Activated CD4-positive, alpha-beta memory T cell treated with anti-CD3 and anti-CD28 coated beads for 36 hours (primary cell): Measurements from ENCODE around the gene PTPN12. TPM values are rescaled to one million over a fixed set of nuclear protein-coding genes. Genes with fewer than 3 reads are reported as not detected.
"Not testable (repeated sequence)": the region's sequence is repeated elsewhere in the genome, so short reads cannot be mapped to it uniquely, and the experiment has no call there.

Experiments used
- CTCF ChIA-PET: fragments of 350-600 bp; sonication (Branson Sonifier 250); formaldehyde crosslinking; loops from one replicate; lab custom pipeline; 2021; ENCODE audit warnings: antibody characterized with exemption, inconsistent platforms; lab: Charles Lee
- POLR2A ChIA-PET: fragments of 350-600 bp; sonication (Branson Sonifier 250); formaldehyde crosslinking; loops from one replicate; lab custom pipeline; 2021; ENCODE audit warnings: antibody characterized with exemption; lab: Charles Lee
- DNase-seq: peaks from one replicate; pipeline ENCODE4 v3.0.0-alpha.2; 2020
- H3K27ac Mint-ChIP-seq: one replicate; pipeline ENCODE4 v1.8.0; 2021; ENCODE audit warnings: mixed read lengths
- H3K27me3 Mint-ChIP-seq: one replicate; pipeline ENCODE4 v1.8.0; 2021; ENCODE audit warnings: mixed read lengths
- H3K36me3 Mint-ChIP-seq: one replicate; pipeline ENCODE4 v1.8.0; 2021; ENCODE audit warnings: mixed read lengths
- H3K4me1 Mint-ChIP-seq: one replicate; pipeline ENCODE4 v1.8.0; 2021; ENCODE audit warnings: low read depth, mixed read lengths
- H3K4me3 Mint-ChIP-seq: one replicate; pipeline ENCODE4 v1.8.0; 2021; ENCODE audit warnings: mild to moderate bottlenecking, mixed read lengths
- H3K9me3 Mint-ChIP-seq: one replicate; pipeline ENCODE4 v1.8.0; 2021; ENCODE audit warnings: mixed read lengths
- intact Hi-C: fragments of 100-400 bp; cut with micrococcal nuclease; formaldehyde crosslinking; loops from one replicate; pipeline ENCODE4 v1.15.1; 2023
- total RNA-seq, 2 experiments: library from RNA; stranded (reverse); gene quantifications; one replicate each; pipeline ENCODE4 v1.2.3, GENCODE V29; 2021

PTPN12 gene
- total RNA-seq, 2 experiments from 2014 or later = 9.6 to 12.1 TPM

DNA sequence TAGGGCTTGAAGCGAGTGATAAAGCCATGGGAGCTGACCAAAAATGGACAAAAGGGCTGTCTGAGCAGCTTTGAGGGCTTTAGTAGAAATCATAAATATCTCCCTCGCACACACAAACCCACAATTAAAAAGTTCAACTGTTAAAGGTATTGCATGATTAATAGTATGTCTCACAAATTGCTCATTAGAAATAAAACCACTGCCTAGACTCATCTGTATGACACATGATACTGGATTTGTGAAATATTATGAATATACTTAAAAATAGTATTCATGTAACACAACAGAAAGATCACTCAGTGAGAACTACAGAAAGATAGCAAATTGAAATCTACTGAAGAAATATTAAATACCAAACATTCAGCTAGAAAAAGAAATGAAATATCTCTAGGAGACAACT lies 11.9 kb upstream of the PTPN12 start:
- Mint-ChIP-seq H3K9me3 (no peaks in the 10 kb centered on the region), H3K27ac (no peak overlapping the region), H3K27me3 (no peaks in the 10 kb centered on the region), H3K4me1 (peaks cover 2% of the 10 kb centered on the region), H3K36me3 (no peaks in the 10 kb centered on the region), H3K4me3 (no peak overlapping the region)
- intact Hi-C loops = no loop called here
- POLR2A ChIA-PET = no interaction called here
- CTCF ChIA-PET = no interaction called here
- DNase-seq = no peak

DNA sequence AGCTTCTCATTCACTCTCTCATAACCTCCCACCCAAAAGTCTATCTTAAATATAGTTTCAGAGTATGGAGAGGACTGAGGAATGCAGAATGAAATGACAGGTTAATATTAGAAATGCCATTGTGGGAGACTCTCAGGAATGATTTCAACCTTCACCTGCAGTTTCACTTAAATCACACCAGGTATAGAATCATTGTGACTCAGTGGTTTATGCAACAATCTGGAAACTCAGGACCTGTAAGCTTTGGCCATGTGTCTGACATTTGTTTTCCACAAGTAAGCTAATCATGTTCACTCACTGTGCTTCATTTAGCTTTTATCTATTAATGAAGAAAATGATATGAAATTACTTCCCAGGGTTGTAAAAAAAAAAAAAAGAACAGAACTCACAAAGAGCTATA lies 8.7 kb upstream of the PTPN12 start:
- no peaks in the 10 kb centered on the region for H3K36me3 Mint-ChIP-seq
- no peaks in the 10 kb centered on the region for H3K9me3 Mint-ChIP-seq
- CTCF ChIA-PET = no interaction called here
- DNase-seq = no peak
- no peak overlapping the region for H3K27ac Mint-ChIP-seq
- H3K27me3 Mint-ChIP-seq = no peaks in the 10 kb centered on the region
- no peak overlapping the region for H3K4me3 Mint-ChIP-seq
- intact Hi-C loops = no loop called here
- POLR2A ChIA-PET = no interaction called here
- peaks cover 2% of the 10 kb centered on the region for H3K4me1 Mint-ChIP-seq

- CTCF ChIA-PET = interaction anchor here (0.6 kb wide), 1 partner anchor 158 kb away, joined by 3 read pairs; no protein-coding TSS in a partner anchor
- Mint-ChIP-seq H3K27me3 (no peaks in the 10 kb centered on the region), H3K4me3 (no peak overlapping the region), H3K4me1 (peaks cover 2% of the 10 kb centered on the region), H3K9me3 (no peaks in the 10 kb centered on the region), H3K36me3 (no peaks in the 10 kb centered on the region), H3K27ac (no peak overlapping the region)
- POLR2A ChIA-PET = no interaction called here
- DNase-seq = no peak
- intact Hi-C loops = no loop called here
Measured at GRCh38 chr7:77529279-77529678, 7.8 kb upstream of the PTPN12 start.

GRCh38 chr7:77531038-77531437 lies 6.1 kb upstream of the PTPN12 start:
- CTCF ChIA-PET = interaction anchor here (1.5 kb wide), 1 partner anchor 121 kb away, joined by 4 read pairs; no protein-coding TSS in a partner anchor
- Mint-ChIP-seq H3K27me3 (no peaks in the 10 kb centered on the region), H3K36me3 (no peaks in the 10 kb centered on the region), H3K4me1 (peaks cover 2% of the 10 kb centered on the region), H3K9me3 (no peaks in the 10 kb centered on the region), H3K4me3 (no peak overlapping the region), H3K27ac (no peak overlapping the region)
- POLR2A ChIA-PET = no interaction called here
- no peak for DNase-seq
- intact Hi-C loops = no loop called here

DNA sequence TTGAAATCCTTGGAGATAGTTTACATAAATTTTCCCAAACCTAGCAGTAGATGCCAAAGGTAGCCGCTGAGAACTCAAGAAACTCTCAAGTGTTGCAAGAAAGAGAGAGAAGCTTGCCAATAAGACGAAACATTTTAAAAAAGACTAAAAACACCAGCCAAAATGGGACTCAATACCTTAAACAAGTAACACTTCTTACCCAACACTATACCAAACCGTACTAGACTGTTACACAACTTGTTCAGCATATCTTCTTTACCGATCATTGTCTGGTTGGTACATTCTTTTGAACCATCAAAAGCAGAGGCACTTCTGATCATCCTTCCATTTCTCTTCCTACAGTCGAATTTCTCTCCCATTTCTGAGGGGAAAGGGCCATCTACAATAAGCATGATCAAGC lies 4.8 kb upstream of the PTPN12 start:
- POLR2A ChIA-PET = no interaction called here

DNA sequence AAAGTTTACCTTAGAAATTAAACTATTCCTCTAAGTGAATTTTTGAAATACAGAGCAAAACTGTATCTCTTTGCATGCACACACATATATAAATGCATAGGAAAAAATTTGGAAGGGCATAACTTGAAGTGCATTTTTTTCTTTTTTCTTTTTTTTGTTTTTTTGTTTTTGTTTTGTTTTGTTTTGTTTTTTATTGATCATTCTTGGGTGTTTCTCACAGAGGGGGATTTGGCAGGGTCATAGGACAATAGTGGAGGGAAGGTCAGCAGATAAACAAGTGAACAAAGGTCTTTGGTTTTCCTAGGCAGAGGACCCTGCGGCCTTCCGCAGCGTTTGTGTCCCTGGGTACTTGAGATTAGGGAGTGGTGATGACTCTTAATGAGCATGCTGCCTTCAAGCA lies 4.4 kb upstream of the PTPN12 start:
- H3K4me3 Mint-ChIP-seq, H3K9me3 Mint-ChIP-seq, POLR2A ChIA-PET, H3K36me3 Mint-ChIP-seq, H3K27me3 Mint-ChIP-seq, DNase-seq, intact Hi-C loops, CTCF ChIA-PET, H3K27ac Mint-ChIP-seq, H3K4me1 Mint-ChIP-seq: not testable (repeated sequence)

More for the DNA sequence above, 4.8 kb upstream of the PTPN12 start:
- Mint-ChIP-seq H3K4me1 (peaks cover 2% of the 10 kb centered on the region), H3K36me3 (no peaks in the 10 kb centered on the region), H3K4me3 (no peak overlapping the region), H3K9me3 (no peaks in the 10 kb centered on the region), H3K27ac (peak overlapping the region; percentile 1), H3K27me3 (no peaks in the 10 kb centered on the region)
- intact Hi-C loops = no loop called here
- CTCF ChIA-PET = no interaction called here
- no peak for DNase-seq

DNA sequence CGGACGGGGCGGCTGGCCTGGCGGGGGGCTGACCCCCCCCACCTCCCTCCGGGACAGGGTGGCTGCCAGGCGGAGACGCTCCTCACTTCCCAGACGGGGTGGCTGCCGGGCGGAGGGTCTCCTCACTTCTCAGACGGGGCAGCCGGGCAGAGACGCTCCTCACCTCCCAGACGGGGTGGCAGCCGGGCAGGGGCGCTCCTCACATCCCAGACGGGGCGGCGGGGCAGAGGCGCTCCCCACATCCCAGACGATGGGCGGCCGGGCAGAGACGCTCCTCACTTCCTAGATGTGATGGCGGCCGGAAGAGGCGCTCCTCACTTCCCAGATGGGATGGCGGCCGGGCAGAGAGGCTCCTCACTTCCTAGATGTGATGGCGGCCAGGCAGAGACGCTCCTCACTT lies 3.0 kb upstream of the PTPN12 start:
- H3K36me3 Mint-ChIP-seq, POLR2A ChIA-PET, CTCF ChIA-PET, H3K27ac Mint-ChIP-seq, H3K4me3 Mint-ChIP-seq, H3K27me3 Mint-ChIP-seq, H3K4me1 Mint-ChIP-seq, intact Hi-C loops, DNase-seq, H3K9me3 Mint-ChIP-seq: not testable (repeated sequence)

- H3K36me3 Mint-ChIP-seq = no peaks in the 10 kb centered on the region
- H3K9me3 Mint-ChIP-seq = no peaks in the 10 kb centered on the region
- no peak for DNase-seq
- H3K4me1 Mint-ChIP-seq = peaks cover 13% of the 10 kb centered on the region
- peak overlapping the region; percentile 97 for H3K4me3 Mint-ChIP-seq
- no peaks in the 10 kb centered on the region for H3K27me3 Mint-ChIP-seq
- ChIA-PET POLR2A (no interaction called here), CTCF (interaction anchor here (0.6 to 1.3 kb wide), 4 partner anchors 116 to 183 kb away, joined by 3 read pairs; no protein-coding TSS in a partner anchor)
- intact Hi-C loops = loop anchor here (1.0 to 5.0 kb wide), 8 partner anchors 117 to 486 kb away; partner anchors contain the start of genes CCDC146, PHTF2, RSBN1L and TMEM60
- no peak overlapping the region for H3K27ac Mint-ChIP-seq
Measured at GRCh38 chr7:77536017-77536412, 1.1 kb upstream of the PTPN12 start.

DNA sequence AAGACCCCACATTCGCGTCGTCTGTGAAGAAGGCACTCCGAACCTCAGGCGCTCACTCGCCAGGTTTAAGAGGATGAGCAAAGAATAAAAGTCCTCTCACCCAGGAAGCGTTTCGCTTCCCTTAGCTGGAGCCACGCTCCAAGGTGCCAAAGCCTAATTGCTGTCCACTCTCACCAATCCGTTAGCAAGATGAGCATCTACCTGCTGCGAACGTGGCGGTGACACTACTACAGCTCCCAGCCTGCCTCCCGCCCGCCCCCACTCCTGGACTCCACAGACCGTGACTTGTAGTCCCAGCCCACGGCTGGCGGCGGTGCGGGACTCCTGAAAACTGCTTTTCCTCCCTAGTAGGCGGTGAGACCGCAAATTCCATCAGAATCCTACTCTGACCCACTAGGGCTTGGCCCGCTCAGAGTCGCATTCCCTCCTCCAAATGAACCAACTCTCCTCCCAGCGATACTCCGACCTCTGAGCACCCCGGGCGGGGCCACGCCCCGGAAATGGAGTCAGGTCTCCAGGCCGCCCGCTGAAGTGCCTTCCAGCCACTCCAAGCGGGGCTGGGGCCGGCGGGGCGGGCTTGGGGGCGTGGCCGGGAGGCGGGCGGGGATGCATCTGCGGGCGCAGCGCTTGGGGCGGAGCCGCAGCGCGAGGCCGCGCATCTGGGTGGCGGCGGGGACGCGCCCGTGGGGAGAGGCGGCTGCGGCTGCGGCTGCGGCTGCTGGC lies 521 bp upstream of the PTPN12 start:
- Mint-ChIP-seq H3K36me3 (no peaks in the 10 kb centered on the region), H3K4me1 (peaks cover 13% of the 10 kb centered on the region), H3K4me3 (peak overlapping the region; percentile 97), H3K27ac (peak overlapping the region; percentile 87), H3K27me3 (no peaks in the 10 kb centered on the region), H3K9me3 (no peaks in the 10 kb centered on the region)
- ChIA-PET POLR2A (no interaction called here), CTCF (interaction anchor here (0.7 to 1.3 kb wide), 3 partner anchors 115 to 139 kb away, joined by 3 read pairs; no protein-coding TSS in a partner anchor)
- DNase-seq = peak; percentile 99
- intact Hi-C loops = loop anchor here (1.0 to 5.0 kb wide), 8 partner anchors 118 to 486 kb away; partner anchors contain the start of genes CCDC146, PHTF2, RSBN1L and TMEM60

DNA sequence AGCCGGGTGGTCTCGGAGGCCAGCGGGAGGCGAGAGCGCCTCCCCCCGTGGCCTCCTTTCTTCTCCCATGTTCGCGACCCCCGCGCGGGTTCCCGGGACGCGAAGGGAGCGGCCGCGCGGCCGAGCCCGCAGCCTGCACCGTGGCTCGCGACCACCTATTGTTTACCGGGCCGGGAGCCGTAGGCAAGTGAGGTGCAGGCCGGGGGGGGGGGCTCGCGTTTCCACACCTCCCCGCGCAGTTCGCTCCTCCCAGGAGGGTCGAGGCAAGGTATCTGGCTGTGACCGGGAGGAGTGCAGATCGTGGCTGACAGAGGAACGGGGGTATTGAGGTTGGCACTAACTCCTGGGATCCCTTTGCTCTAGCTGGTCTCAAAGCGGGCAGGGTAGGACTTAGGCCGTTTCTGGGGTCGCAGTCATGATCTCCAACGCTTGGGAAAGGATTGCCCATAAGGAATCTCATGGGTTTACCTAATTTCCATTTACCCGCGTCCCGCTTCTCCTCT lies 734 bp downstream of the PTPN12 start:
- ChIA-PET POLR2A (no interaction called here), CTCF (no interaction called here)
- peak overlapping the region; percentile 84 for H3K4me3 Mint-ChIP-seq
- peak; percentile 31 for DNase-seq
- intact Hi-C loops = loop anchor here (2.0 to 5.0 kb wide), 5 partner anchors 119 to 484 kb away; partner anchors contain the start of genes PHTF2 and TMEM60
- no peaks in the 10 kb centered on the region for H3K9me3 Mint-ChIP-seq
- H3K27me3 Mint-ChIP-seq = no peaks in the 10 kb centered on the region
- peak overlapping the region; percentile 62 for H3K27ac Mint-ChIP-seq
- H3K36me3 Mint-ChIP-seq = no peaks in the 10 kb centered on the region
- H3K4me1 Mint-ChIP-seq = peaks cover 23% of the 10 kb centered on the region

- ChIA-PET POLR2A (interaction anchor here (0.8 kb wide), 1 partner anchor 10 kb away, joined by 3 read pairs; no protein-coding TSS in a partner anchor), CTCF (no interaction called here)
- H3K9me3 Mint-ChIP-seq = no peaks in the 10 kb centered on the region
- H3K36me3 Mint-ChIP-seq = no peaks in the 10 kb centered on the region
- intact Hi-C loops = loop anchor here (5.0 kb wide), 2 partner anchors 219 to 484 kb away; no protein-coding TSS in a partner anchor
- H3K27ac Mint-ChIP-seq = peak overlapping the region; percentile 62
- DNase-seq = peak; percentile 15
- H3K4me1 Mint-ChIP-seq = peaks cover 28% of the 10 kb centered on the region
- no peaks in the 10 kb centered on the region for H3K27me3 Mint-ChIP-seq
- peak overlapping the region; percentile 84 for H3K4me3 Mint-ChIP-seq
Measured at GRCh38 chr7:77538281-77539212, 1.5 kb downstream of the PTPN12 start.

DNA sequence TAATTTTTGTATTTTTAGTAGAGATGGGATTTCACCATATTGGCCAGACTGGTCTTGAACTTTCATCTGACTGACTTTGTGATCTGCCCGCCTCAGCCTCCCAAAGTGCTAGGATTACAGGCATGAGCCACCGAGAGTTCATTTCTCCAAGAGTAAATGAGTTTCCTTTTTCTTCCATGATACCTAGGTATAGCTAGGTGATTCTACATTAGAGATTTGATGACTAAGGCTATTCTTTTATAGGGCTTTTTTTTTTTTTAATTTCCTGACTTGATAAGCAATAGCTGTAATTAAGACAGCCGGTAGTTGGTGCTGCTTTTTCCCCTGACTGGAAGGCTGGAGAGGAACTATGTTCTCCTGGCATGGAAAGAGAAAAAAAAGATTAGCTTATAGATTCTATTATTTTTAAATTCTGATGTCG lies 3.3 kb downstream of the PTPN12 start:
- CTCF ChIA-PET = no interaction called here
- no peaks in the 10 kb centered on the region for H3K36me3 Mint-ChIP-seq
- H3K27me3 Mint-ChIP-seq = no peaks in the 10 kb centered on the region
- H3K9me3 Mint-ChIP-seq = no peaks in the 10 kb centered on the region
- H3K4me3 Mint-ChIP-seq = no peak overlapping the region
- POLR2A ChIA-PET = no interaction called here
- no peak overlapping the region for H3K27ac Mint-ChIP-seq
- intact Hi-C loops = loop anchor here (5.0 kb wide), 1 partner anchor 87 kb away; no protein-coding TSS in a partner anchor
- no peak for DNase-seq
- peaks cover 36% of the 10 kb centered on the region for H3K4me1 Mint-ChIP-seq
